ENCODE data around the gene FKBP1A.

GRCh38 chr20:1376408-1377270 is 16.2 kb downstream of the FKBP1A start:
- no peak for TF ChIP-seq POLR2A (IDR thresholded peaks at IDR 0.05; ENCODE audit: low read length)
- no peak for TF ChIP-seq GATA1 (IDR thresholded peaks at IDR 0.05; ENCODE audit: low read depth, low read length)
